Smooth muscle cell (in vitro differentiated cells): ENCODE data around the gene ETDC. TPM values are rescaled to one million over a fixed set of nuclear protein-coding genes. Genes with fewer than 3 reads are reported as not detected.

Experiments
- DNase-seq: peaks from one replicate; lab custom pipeline; 2025; ENCODE audit not compliant: unreplicated experiment; lab: John Stamatoyannopoulos, UW
- H2AFZ ChIP-seq: fragments of 200-600 bp; sonication (generic); 2 replicates; pipeline ENCODE4 v1.6.0; 2016; ENCODE audit warnings: antibody characterized with exemption, low read depth, mild to moderate bottlenecking
- H3F3A ChIP-seq: fragments of 200-600 bp; sonication (generic); 2 replicates; pipeline ENCODE4 v1.6.0; 2017; ENCODE audit warnings: antibody characterized with exemption, low read depth
- H3K27ac ChIP-seq: fragments of 200-600 bp; sonication (generic); 2 replicates; pipeline ENCODE4 v1.5.1; 2016; ENCODE audit warnings: low read depth, mild to moderate bottlenecking
- H3K27me3 ChIP-seq: fragments of 200-600 bp; sonication (generic); 2 replicates; pipeline ENCODE4 v1.6.1; 2016; ENCODE audit warnings: low read depth, mild to moderate bottlenecking
- H3K36me3 ChIP-seq: fragments of 200-600 bp; sonication (generic); 2 replicates; pipeline ENCODE4 v1.5.1; 2016; ENCODE audit warnings: low read depth
- H3K4me1 ChIP-seq: fragments of 200-600 bp; sonication (generic); 2 replicates; pipeline ENCODE4 v1.5.1; 2016; ENCODE audit warnings: low read depth
- H3K4me2 ChIP-seq: fragments of 200-600 bp; sonication (generic); 2 replicates; pipeline ENCODE4 v1.6.0; 2016; ENCODE audit warnings: mild to moderate bottlenecking
- H3K4me3 ChIP-seq: fragments of 200-600 bp; sonication (generic); 2 replicates; pipeline ENCODE4 v1.5.1; 2016; ENCODE audit warnings: mild to moderate bottlenecking
- H3K79me2 ChIP-seq: fragments of 200-600 bp; sonication (generic); 2 replicates; pipeline ENCODE4 v1.6.0; 2016; ENCODE audit warnings: low read depth, mild to moderate bottlenecking
- H3K9ac ChIP-seq: fragments of 200-600 bp; sonication (generic); 2 replicates; pipeline ENCODE4 v1.6.0; 2016; ENCODE audit warnings: low read depth
- H3K9me3 ChIP-seq: fragments of 200-600 bp; sonication (generic); replicated peaks from 2 replicates; pipeline ENCODE4 v1.5.1; 2016; ENCODE audit warnings: low read depth
- H4K20me1 ChIP-seq: fragments of 200-600 bp; sonication (generic); 2 replicates; pipeline ENCODE4 v1.6.0; 2016; ENCODE audit warnings: low read depth
- CTCF ChIP-seq: fragments of 200-600 bp; sonication (generic); IDR thresholded peaks from 2 replicates; pipeline ENCODE4 v1.5.1; 2017; ENCODE audit warnings: borderline replicate concordance, mild to moderate bottlenecking, antibody characterized with exemption; ENCODE audit not compliant: insufficient read depth, poor library complexity, severe bottlenecking
- WGBS: methylation state at CpG from one replicate; pipeline ENCODE4 v1.1.7; 2016; ENCODE audit warnings: low lambda C conversion rate; 5-methylcytosine and 5-hydroxymethylcytosine counted together
- polyA plus RNA-seq: library from polyadenylated mRNA; unstranded; fragments of >200 nt; fragmentation: Nextera tagmentation; extraction: Ambion mirVana; gene quantifications from 2 replicates; pipeline ENCODE4 v1.2.1, GENCODE V29; 2016
- total RNA-seq: library from RNA; depleted of rRNA; stranded (reverse); fragments of >200 nt; gene quantifications from 2 replicates; pipeline ENCODE4 v1.2.3, GENCODE V29; 2014

The ETDC gene
- total and polyA plus RNA-seq, 2 experiments from 2014 or later, result not detected

DNA sequence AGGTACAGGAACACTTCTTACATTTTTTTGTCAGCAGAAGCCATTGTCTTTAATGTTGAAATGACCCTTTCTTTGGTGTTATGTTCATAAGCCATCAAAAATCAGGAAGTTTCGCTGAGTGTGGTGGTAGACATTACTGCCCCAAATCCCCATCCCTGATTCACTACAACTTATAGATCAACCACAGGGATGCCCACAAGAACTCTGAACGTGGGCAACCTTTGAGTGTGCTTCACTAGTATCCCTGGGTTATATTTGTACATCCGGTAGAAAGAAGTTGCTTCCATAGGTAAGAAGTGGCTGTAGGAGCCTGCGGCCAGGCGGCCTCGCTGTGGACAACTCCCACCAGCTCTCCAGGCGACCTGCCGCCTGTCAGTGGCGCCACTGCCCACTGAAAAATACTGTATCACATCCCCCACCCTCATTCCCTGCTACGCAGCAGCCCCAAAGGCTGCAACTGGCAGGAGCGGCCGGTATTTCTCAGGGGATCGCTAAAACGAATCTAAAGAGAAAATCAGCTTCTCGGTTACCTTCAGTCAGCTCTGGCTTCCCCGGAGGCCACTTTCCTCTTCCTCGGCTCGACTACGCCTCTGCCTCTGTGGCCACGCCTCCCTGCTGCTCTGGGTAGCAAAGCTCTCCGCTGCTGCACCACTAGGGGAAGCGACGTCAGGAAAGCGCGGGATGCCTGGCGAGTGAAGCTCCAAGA lies 13.9 kb upstream of the ETDC start:
- H4K20me1 ChIP-seq, result no peaks in the 10 kb centered on the region
- H3K4me3 ChIP-seq, result peak overlapping the region; percentile 42
- H2AFZ ChIP-seq, result no peak overlapping the region

GRCh38 chrX:135295944-135296305 lies 13.4 kb upstream of the ETDC start:
- Histone ChIP-seq H3K4me1 (no peaks in the 10 kb centered on the region), H3K4me2 (peak overlapping the region; percentile 78), H3K27ac (no peak overlapping the region), H3F3A (no peaks in the 10 kb centered on the region), H3K4me3 (peak overlapping the region; percentile 42), H3K9ac (no peak overlapping the region), H3K27me3 (no peaks in the 10 kb centered on the region), H4K20me1 (no peaks in the 10 kb centered on the region), H3K36me3 (no peaks in the 10 kb centered on the region), H3K9me3 (no peaks in the 10 kb centered on the region), H2AFZ (no peak overlapping the region), H3K79me2 (no peaks in the 10 kb centered on the region)
- WGBS, result 59% methylated on average over 10 of the region's 10 CpGs
- no peak for DNase-seq
- no peak for TF ChIP-seq CTCF

More for the DNA sequence above, 13.9 kb upstream of the ETDC start:
- WGBS, result 46% methylated on average over 26 of the region's 26 CpGs
- H3K27me3 ChIP-seq, result no peaks in the 10 kb centered on the region
- H3K4me2 ChIP-seq, result peak overlapping the region; percentile 78
- TF ChIP-seq CTCF, result no peak
- H3K36me3 ChIP-seq, result no peaks in the 10 kb centered on the region
- H3K9me3 ChIP-seq, result no peaks in the 10 kb centered on the region
- DNase-seq, result no peak
- H3K79me2 ChIP-seq, result no peaks in the 10 kb centered on the region
- H3F3A ChIP-seq, result no peaks in the 10 kb centered on the region
- H3K27ac ChIP-seq, result no peak overlapping the region
- H3K4me1 ChIP-seq, result no peaks in the 10 kb centered on the region
- H3K9ac ChIP-seq, result no peak overlapping the region

DNA sequence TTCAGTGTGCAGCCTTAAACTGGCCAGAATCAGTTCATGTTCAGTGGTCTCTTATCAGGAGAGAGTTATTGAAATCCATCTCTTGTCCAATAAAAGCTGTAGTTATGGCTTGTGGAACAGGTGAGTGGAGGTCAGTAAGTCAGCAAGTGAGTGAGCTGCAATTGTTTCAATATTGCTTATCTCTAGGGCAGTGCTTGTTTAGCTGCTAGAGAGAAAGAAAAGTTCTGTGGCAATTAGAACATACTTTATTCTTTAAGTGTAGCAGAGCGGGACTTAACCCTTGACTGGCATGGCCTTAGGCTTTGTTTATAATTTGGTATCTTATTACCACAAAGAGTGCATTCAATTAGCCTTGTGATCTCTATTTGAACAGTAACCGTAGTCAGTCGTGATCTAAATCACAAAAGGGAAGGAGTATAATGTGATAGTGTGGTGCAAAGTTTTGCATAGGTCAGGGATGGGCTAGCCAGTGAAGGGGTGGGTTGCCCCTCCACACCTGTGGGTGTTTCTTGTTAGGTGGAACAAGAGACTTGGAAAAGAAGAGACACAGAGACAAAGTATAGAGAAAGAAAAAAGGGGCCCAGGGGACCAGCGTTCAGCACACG lies 6.9 kb upstream of the ETDC start:
- H3K27me3 ChIP-seq, result no peaks in the 10 kb centered on the region

More for the DNA sequence above, 6.9 kb upstream of the ETDC start:
- Histone ChIP-seq H3F3A (no peaks in the 10 kb centered on the region), H3K4me1 (no peaks in the 10 kb centered on the region), H3K9me3 (no peaks in the 10 kb centered on the region), H3K36me3 (no peaks in the 10 kb centered on the region), H3K27ac (no peak overlapping the region), H2AFZ (no peak overlapping the region), H3K4me2 (no peak overlapping the region), H3K4me3 (no peak overlapping the region), H3K79me2 (no peaks in the 10 kb centered on the region), H4K20me1 (peaks cover 4% of the 10 kb centered on the region), H3K9ac (no peak overlapping the region)
- DNase-seq, result no peak
- no peak for TF ChIP-seq CTCF
- WGBS, result 57% methylated on average over 5 of the region's 5 CpGs
